Measurements from ENCODE around the gene PIGU.

The PIGU gene

GRCh38 chr20:34578521-34578920 lies 98.4 kb downstream of the PIGU start:
- no peak overlapping the region for H3K4me3 Mint-ChIP-seq
- H3K4me1 Mint-ChIP-seq (ENCODE audit: low read depth) = peaks cover 10% of the 10 kb centered on the region
- no peaks in the 10 kb centered on the region for H3K9me3 Mint-ChIP-seq
- no peak overlapping the region for H3K27ac Mint-ChIP-seq
- H3K36me3 Mint-ChIP-seq (ENCODE audit: low read depth) = peaks cover 49% of the 10 kb centered on the region
- H3K27me3 Mint-ChIP-seq = no peaks in the 10 kb centered on the region
- intact Hi-C loops (cut with micrococcal nuclease) = no loop called here

GRCh38 chr20:34578025-34578424 lies 98.9 kb downstream of the PIGU start:
- Mint-ChIP-seq H3K27me3 (no peaks in the 10 kb centered on the region), H3K4me3 (no peak overlapping the region), H3K9me3 (no peaks in the 10 kb centered on the region), H3K27ac (no peak overlapping the region), H3K36me3 (ENCODE audit: low read depth) (peaks cover 49% of the 10 kb centered on the region), H3K4me1 (ENCODE audit: low read depth) (peaks cover 10% of the 10 kb centered on the region)
- intact Hi-C loops (cut with micrococcal nuclease) = no loop called here

- H3K4me1 Mint-ChIP-seq (ENCODE audit: low read depth) = peaks cover 10% of the 10 kb centered on the region
- H3K27ac Mint-ChIP-seq = no peak overlapping the region
- no peaks in the 10 kb centered on the region for H3K9me3 Mint-ChIP-seq
- no peaks in the 10 kb centered on the region for H3K27me3 Mint-ChIP-seq
- H3K4me3 Mint-ChIP-seq = no peak overlapping the region
- intact Hi-C loops (cut with micrococcal nuclease) = no loop called here
- H3K36me3 Mint-ChIP-seq (ENCODE audit: low read depth) = peaks cover 47% of the 10 kb centered on the region
These were observed 99.8 kb downstream of the PIGU start for GRCh38 chr20:34577061-34577460.

DNA sequence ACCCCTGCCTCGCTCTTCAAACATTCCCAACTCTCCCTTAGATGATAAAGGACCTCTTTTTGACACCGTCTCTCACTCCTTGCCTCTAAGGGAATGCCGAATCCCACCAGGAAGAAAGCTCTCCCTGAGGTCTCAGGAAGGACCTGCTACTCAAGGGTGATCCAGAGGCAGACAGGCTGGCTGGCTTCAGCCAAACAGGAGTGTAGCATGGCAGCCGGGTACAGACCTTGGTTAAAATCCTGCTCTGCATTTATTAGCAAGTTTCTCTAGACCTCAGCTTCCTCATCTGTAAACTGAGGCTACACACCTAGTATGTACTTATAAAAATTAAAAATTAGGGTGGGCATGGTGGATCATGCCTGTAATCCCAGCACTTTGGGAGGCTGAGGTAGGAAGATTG lies 101.1 kb downstream of the PIGU start:
- Mint-ChIP-seq H3K4me1 (ENCODE audit: low read depth) (peaks cover 20% of the 10 kb centered on the region), H3K9me3 (no peaks in the 10 kb centered on the region), H3K4me3 (no peak overlapping the region), H3K27me3 (no peaks in the 10 kb centered on the region), H3K36me3 (ENCODE audit: low read depth) (peaks cover 48% of the 10 kb centered on the region), H3K27ac (no peak overlapping the region)
- intact Hi-C loops (cut with micrococcal nuclease) = no loop called here

GRCh38 chr20:34575271-34575670 lies 101.6 kb downstream of the PIGU start:
- Mint-ChIP-seq H3K36me3 (ENCODE audit: low read depth) (peaks cover 44% of the 10 kb centered on the region), H3K4me3 (no peak overlapping the region), H3K9me3 (no peaks in the 10 kb centered on the region), H3K27ac (no peak overlapping the region), H3K4me1 (ENCODE audit: low read depth) (peaks cover 16% of the 10 kb centered on the region), H3K27me3 (no peaks in the 10 kb centered on the region)
- intact Hi-C loops (cut with micrococcal nuclease) = no loop called here

GRCh38 chr20:34574861-34575260 lies 102.0 kb downstream of the PIGU start:
- peaks cover 41% of the 10 kb centered on the region for H3K36me3 Mint-ChIP-seq (ENCODE audit: low read depth)
- no peak overlapping the region for H3K4me3 Mint-ChIP-seq
- no peaks in the 10 kb centered on the region for H3K9me3 Mint-ChIP-seq
- H3K27ac Mint-ChIP-seq = no peak overlapping the region
- H3K27me3 Mint-ChIP-seq = no peaks in the 10 kb centered on the region
- peaks cover 12% of the 10 kb centered on the region for H3K4me1 Mint-ChIP-seq (ENCODE audit: low read depth)
- intact Hi-C loops (cut with micrococcal nuclease) = no loop called here

- Mint-ChIP-seq H3K4me3 (no peak overlapping the region), H3K9me3 (no peaks in the 10 kb centered on the region), H3K27ac (no peak overlapping the region), H3K4me1 (ENCODE audit: low read depth) (peaks cover 11% of the 10 kb centered on the region), H3K27me3 (no peaks in the 10 kb centered on the region), H3K36me3 (ENCODE audit: low read depth) (peaks cover 38% of the 10 kb centered on the region)
- intact Hi-C loops (cut with micrococcal nuclease) = no loop called here
These were observed 102.5 kb downstream of the PIGU start for GRCh38 chr20:34574426-34574825.

DNA sequence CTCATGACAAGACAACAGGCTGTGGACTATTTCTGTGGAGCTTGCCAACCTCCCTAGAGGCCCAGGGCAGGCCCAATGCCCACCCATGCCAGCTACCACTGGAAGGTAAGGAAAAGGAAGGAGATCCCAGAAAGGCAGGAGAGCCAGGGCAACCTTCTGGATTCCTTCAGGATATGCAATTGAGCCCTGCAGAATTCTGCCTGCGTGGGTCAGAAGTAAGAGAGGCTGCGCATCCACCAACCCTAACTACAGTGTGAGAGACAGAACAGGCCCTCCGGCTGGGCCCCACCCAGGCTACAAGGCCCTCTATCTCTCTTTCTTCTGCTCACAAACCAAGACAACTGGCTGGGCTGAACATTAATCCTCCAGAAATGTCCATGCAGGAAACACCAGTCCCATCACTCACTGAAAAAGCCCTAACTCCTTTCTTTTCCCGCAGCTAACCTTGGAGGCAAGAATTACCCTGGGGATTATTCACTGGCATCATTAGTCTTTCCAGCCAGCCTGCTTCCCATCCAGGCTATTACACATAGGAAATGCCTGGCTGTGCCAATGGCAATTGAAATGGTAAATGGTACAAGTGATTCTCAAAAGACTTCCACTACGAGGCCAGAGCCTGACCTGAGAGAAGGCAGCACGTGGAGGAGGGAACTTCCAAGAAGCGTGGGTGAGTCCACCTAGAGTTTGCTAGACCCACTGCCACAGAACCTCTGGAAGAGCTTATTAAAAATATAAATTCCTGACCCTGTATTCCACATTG lies 103.2 kb downstream of the PIGU start:
- intact Hi-C loops (cut with micrococcal nuclease) = no loop called here
- no peak overlapping the region for H3K27ac Mint-ChIP-seq
- no peaks in the 10 kb centered on the region for H3K9me3 Mint-ChIP-seq
- no peak overlapping the region for H3K4me3 Mint-ChIP-seq
- H3K4me1 Mint-ChIP-seq (ENCODE audit: low read depth) = peaks cover 11% of the 10 kb centered on the region
- H3K36me3 Mint-ChIP-seq (ENCODE audit: low read depth) = peaks cover 35% of the 10 kb centered on the region
- H3K27me3 Mint-ChIP-seq = no peaks in the 10 kb centered on the region

GRCh38 chr20:34571753-34572152 lies 105.1 kb downstream of the PIGU start:
- Mint-ChIP-seq H3K36me3 (ENCODE audit: low read depth) (peaks cover 49% of the 10 kb centered on the region), H3K9me3 (no peaks in the 10 kb centered on the region), H3K27ac (no peak overlapping the region), H3K4me3 (no peak overlapping the region), H3K27me3 (no peaks in the 10 kb centered on the region), H3K4me1 (ENCODE audit: low read depth) (peaks cover 11% of the 10 kb centered on the region)
- intact Hi-C loops (cut with micrococcal nuclease) = no loop called here

DNA sequence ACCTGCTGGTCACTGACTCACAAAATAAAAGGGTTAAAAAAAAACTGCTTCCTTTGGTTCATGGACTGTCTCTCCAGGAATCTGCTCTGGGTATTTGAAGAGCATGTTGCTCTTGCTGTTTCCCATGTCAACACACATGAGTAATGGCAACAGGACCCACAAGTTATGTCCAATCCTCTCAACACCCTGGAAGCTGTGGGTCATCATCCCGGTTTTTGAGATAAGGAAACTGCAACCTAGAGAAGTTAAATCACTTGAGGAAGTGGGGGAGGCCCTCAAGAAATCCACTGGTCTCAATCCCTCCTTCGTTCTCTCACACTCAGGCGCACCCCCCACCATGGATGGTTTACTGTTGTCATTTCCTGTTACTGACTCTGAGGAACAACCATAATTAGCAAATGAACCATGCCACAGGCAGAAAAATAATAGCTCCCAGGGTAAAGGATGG lies 106.0 kb downstream of the PIGU start:
- no peak overlapping the region for H3K27ac Mint-ChIP-seq
- no peaks in the 10 kb centered on the region for H3K9me3 Mint-ChIP-seq
- H3K4me3 Mint-ChIP-seq = no peak overlapping the region
- H3K4me1 Mint-ChIP-seq (ENCODE audit: low read depth) = peaks cover 11% of the 10 kb centered on the region
- peaks cover 49% of the 10 kb centered on the region for H3K36me3 Mint-ChIP-seq (ENCODE audit: low read depth)
- no peaks in the 10 kb centered on the region for H3K27me3 Mint-ChIP-seq
- intact Hi-C loops (cut with micrococcal nuclease) = no loop called here

GRCh38 chr20:34569598-34569997 lies 107.3 kb downstream of the PIGU start:
- Mint-ChIP-seq H3K27ac (no peak overlapping the region), H3K9me3 (no peaks in the 10 kb centered on the region), H3K4me3 (no peak overlapping the region), H3K4me1 (ENCODE audit: low read depth) (peaks cover 11% of the 10 kb centered on the region), H3K27me3 (no peaks in the 10 kb centered on the region), H3K36me3 (ENCODE audit: low read depth) (peaks cover 44% of the 10 kb centered on the region)
- intact Hi-C loops (cut with micrococcal nuclease) = no loop called here

DNA sequence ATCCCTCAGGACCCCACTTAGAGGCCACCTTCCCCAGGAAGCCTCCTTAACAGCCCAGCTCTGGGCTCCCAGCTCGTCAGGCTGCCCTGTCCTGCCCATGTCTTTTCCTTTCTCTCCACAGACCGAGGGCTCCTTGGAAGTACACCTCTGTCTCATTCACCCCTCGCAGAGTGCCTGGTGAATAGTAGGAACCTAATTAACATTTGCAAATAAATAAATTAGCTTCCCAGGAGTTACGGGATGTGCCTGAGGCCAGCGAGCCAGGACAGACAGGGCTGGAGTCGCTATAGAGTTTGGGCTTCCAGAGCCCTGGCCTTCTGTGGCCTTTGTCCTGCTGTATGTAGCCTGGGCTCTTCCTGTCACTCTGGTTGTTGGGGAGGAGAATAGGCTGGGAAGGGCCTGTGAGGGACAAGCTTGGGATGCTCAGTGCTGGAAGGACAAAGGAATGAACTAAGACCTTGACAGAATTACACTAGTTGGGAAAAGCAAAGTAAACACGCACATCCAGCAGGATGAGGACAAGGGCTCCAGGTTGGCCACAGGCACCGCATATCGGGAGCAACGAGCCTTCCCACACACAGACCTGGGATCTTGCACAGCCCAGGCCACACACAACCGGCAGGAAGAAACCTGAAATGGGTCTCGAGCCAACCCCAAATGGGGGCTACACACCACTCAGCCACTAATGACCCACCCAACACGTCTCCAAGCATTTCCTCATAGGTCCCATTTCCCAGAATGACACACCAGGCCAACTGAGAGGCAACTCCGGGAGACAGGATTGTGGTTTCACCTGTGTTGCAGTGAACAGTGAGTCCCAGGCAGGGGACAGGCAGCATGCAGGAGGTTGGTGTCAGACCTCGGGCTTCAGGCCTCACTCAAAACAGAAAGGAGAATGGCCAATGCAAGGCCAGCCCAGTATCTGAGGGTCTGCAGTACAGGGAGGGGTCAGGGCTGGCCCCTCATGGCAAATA lies 108.7 kb downstream of the PIGU start:
- H3K4me3 Mint-ChIP-seq = no peak overlapping the region
- no peaks in the 10 kb centered on the region for H3K27me3 Mint-ChIP-seq
- intact Hi-C loops (cut with micrococcal nuclease) = no loop called here
- peaks cover 11% of the 10 kb centered on the region for H3K4me1 Mint-ChIP-seq (ENCODE audit: low read depth)
- peaks cover 33% of the 10 kb centered on the region for H3K36me3 Mint-ChIP-seq (ENCODE audit: low read depth)
- no peaks in the 10 kb centered on the region for H3K9me3 Mint-ChIP-seq
- no peak overlapping the region for H3K27ac Mint-ChIP-seq

- Mint-ChIP-seq H3K4me3 (no peak overlapping the region), H3K27ac (no peak overlapping the region), H3K9me3 (no peaks in the 10 kb centered on the region), H3K4me1 (ENCODE audit: low read depth) (peaks cover 11% of the 10 kb centered on the region), H3K36me3 (ENCODE audit: low read depth) (peaks cover 36% of the 10 kb centered on the region), H3K27me3 (no peaks in the 10 kb centered on the region)
- intact Hi-C loops (cut with micrococcal nuclease) = no loop called here
These were observed 109.7 kb downstream of the PIGU start for GRCh38 chr20:34566978-34567891.
